NCI-H2107 treated with DMSO at 0.1 percent for 48 hours (cell line): ENCODE results near the gene WHRN.

Experiments
- DNase-seq: peaks from one replicate; lab custom pipeline; 2025; ENCODE audit not compliant: unreplicated experiment; lab: John Stamatoyannopoulos, UW

Gene WHRN

DNA sequence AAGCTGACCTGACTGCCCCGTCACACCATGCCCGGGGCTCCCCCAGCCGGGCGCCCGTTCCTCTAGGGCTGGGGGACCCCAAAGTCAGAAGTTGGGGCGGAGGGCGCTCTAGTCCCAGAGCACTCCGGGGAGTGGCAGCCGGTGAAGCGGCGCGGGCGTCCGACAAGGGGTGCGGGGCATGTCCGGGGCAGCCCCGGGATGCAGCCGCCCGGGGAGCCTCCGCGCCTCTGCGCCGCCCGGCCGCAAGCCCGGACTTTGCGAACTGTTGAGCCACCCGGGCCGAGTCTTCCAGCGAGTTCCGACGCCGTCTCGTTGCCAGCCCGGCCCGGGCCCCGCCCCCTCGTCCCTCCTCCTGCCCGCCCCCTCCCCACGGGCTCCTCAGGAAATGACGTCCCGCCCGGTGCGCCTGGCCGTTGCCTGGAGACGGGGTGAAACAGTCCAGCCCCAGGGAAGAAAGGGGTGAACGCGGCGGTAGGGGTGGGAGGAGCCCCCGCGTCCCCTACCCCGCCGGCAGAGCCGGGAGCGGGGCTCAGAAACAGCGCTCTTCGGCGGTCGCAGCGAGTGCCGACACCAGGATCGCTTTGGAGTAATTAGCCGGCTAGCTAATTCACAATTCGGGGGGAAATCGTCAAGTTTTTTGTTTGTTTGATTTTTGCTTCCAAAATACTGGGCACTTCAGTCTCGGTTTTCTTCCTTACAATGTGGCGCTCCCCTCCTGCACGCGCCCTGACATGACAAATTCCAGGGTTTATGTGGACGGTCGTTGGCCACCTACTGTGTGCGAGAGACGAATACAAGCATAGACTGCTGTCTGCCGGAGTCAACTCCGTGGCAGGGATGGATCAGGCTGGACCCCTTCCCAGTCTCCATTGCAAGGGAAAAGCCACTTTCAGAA is at the start of gene WHRN:
Gene WHRN (minus strand): TSS at position 287 of the 895 bp plus-strand sequence. CDS start 672 bp downstream, outside the sequence.
- DNase-seq, result peak; percentile 29

DNA sequence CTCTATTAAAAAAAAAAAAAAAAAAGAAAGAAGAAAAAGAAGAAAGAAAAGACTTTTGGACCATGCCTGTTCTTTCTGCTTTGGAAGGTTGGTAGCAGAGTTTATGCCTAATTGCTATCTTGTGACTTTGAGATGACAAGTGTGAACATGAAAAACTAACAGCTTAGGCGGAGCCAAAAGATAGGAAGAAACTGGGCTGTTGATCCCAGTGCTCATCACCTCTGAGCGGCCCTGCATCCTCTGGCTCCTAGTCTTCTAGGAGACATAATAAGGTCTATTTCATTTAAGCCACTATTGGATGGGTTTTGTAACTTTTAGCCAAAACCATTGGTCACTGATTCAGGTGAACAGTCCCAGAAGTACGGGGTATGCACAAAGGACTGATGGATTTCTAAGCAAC is 47.9 kb upstream of the WHRN start:
- no peak for DNase-seq

- DNase-seq, result no peak
These were observed 47.4 kb upstream of the WHRN start for GRCh38 chr9:114552706-114553105.

GRCh38 chr9:114551750-114552685 is 46.7 kb upstream of the WHRN start:
- no peak for DNase-seq

DNA sequence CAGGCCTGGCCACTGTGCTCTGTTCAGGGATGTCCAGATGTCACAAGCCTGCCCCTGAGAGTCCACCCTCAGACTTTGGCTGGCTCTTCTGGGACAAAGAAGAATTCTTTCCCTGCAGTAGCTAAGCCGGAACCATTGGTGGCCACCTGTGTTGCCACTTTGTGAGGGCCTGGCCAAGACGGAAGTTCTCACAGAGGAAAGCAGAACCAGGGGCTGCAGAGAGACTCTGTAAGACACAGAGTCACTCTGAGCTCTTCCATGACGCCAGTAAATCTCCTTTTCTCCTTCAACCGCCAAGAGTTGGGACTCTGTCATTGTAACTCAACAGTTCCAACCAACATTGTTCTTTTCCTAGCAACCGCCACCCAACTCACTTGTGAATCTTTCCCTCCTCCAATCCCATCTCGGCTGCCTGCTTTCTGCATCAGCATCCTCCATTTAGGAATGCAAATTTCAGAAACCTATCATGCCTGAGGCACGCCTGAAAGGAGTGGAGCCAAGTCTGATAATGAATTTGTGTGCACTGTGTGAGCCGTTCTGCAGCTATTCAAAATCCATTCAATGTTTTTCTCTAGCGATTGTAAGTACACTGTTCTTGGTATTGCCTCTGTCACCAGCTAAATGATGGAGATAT is 44.5 kb upstream of the WHRN start:
- DNase-seq, result no peak

- DNase-seq, result no peak
These were observed 41.6 kb upstream of the WHRN start for GRCh38 chr9:114546851-114547250.

GRCh38 chr9:114545055-114545454 is 39.8 kb upstream of the WHRN start:
- no peak for DNase-seq

DNA sequence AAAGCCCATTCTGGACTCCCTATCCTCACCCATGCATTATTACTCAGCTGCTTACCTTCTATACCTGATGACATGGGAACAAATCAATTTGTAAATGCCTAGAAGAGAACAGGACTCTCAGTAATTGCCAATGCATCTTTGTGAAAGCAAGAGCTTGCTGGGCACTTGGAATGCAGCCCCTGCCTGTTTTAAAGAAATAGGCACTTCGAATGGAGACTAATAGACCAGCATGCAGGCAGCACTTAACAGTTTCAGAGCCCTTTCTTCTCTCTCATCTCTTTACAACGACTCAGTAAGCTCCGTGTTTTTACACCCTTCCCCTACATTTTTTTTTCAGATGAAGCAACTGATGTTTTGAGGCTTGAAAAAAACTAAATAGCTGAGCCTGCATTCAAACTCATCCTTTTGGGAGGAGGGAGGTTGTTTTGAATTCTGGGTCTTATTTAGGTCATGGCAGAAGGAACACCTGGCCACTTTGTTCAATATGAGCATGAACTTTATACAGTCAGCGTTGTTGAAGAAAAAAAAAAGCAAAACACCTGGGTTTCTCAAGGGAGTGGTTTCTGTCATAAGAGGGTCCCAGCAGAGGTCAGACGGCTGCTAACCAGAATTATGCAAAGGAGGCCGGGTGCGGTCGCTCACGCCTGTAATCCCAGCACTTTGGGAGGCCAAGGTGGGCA is 34.6 kb upstream of the WHRN start:
- DNase-seq, result no peak

DNA sequence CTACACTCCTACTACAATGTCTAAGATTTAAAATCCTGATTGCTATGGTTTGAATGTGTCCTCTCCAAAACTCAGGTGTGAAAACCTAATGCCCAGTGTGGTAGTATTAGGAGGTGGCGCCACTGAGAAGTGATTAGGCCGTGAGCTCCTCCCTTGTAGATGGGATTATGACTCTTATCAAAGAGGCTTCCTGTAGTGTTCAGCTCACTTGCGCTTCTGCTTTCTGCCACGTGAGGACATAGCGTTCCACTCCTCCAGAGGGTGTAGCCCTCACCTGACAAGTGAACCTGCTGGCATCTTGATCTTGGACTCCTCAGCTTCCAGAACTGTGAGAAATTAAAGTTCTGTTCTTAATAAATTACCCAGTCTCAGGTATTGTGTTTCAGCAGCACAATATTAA is 33.0 kb upstream of the WHRN start:
- DNase-seq, result no peak

DNA sequence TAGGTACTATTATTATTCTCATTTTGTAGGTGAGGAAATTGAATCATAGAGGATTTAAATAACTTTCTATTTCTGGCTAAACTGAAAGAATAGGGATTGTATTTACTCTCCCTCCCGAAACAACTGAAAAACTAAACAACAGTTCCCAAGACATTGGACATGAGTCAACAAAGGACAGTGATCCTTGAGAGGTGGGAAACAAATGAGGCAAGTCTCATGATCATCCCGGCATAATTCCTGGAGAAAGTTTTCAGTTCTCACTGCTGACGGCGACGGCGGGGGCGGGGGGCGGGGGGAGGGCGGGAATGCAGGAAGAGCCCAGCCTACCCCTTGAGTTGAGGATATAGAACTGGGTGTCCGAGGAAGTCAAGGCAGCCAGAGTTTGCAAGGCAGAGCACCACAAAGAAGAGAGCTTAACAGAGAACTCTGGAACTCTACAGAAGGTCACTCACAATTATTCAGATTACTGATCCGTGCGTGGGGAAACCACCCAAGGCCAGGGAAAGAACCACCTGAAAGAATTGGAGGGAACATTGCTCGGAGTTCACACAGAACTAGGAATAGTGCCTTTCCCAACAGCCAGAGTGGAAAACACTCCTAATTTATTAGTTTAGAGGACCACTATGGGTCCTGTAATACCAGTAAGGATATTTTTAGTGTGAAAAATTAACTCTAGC is 27.4 kb upstream of the WHRN start:
- no peak for DNase-seq

DNA sequence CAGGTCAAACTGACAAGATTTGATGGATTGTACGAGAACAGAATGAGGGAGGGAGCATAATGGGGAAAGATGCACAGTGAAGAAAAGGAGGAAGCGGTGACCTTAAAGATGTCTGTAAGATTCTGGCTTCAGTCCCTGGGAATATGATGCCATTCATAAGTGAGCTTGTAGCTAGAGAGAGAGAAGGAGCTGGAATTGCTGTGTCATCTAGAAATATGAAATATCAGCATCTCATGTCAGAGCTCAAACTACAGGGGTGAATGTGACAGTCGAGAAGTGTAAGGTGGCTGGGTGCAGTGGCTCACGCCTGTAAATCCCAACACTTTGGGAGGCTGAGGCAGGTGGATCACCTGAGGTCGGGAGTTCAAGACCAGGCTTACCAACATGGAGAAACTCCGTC is 24.0 kb upstream of the WHRN start:
- DNase-seq, result no peak

DNA sequence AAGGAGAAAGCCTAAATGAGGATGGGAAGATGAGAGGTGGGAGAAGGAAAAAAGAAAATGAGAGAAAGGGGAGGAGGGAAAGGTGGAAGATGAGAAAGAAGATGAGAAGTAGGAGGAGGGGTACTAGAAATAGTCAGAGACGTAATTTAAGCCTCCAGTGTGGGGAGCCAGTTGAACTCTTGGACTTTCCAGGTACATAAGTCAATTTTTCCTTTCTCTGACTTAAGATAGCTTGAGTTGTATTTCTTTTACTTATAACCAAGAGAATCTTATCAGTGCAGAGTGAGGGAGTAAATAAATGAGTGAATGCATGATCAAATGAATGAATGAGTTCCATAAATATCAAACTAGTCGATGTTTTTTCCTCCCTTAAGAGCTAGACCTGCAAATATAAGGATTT is 21.5 kb upstream of the WHRN start:
- no peak for DNase-seq

- no peak for DNase-seq
These were observed 20.2 kb upstream of the WHRN start for GRCh38 chr9:114525513-114525912.

- no peak for DNase-seq
These were observed 19.0 kb upstream of the WHRN start for GRCh38 chr9:114524247-114524681.

GRCh38 chr9:114522847-114523246 is 17.6 kb upstream of the WHRN start:
- no peak for DNase-seq

GRCh38 chr9:114522286-114522685 is 17.0 kb upstream of the WHRN start:
- DNase-seq, result no peak

DNA sequence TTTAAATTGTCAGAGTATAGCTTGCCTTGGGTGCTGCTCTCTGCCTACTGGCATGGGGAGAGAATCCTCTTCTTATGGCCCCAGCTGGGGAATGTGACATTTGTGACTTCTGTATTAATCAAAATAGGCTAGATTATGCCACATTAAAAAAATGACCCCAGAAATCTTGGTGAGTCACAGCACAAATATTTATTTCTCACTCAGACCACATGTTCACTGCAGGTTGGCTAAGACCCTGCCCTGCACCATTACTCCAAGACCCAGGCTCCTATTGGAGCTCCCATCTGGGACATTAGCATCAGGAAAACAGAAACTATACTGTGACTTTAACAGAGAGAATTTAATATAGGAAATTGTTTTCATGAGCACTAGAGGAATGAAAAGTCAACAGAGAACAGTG is 16.6 kb upstream of the WHRN start:
- DNase-seq, result no peak

DNA sequence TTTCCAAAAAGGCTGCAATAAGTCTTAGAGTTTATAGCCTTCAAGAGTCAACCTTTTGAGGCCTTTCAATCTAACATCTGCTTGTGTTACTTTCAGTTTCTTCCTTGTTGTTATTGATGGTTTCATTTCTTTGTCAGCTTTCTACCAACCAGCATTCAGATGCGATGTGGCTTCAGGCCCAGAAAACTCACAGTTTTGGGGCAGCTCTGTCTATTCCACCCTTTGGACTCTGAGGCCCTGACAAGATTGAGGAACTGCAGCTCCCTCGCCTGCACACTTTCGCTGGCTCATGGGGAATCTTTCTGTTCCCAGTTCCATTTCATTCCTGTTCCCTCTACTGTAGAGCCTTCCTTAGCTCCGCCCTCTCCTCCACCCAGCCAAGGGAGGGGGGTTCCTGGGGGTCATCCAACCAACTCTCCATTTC is 13.3 kb upstream of the WHRN start:
- DNase-seq, result no peak

GRCh38 chr9:114518120-114518519 is 12.8 kb upstream of the WHRN start:
- no peak for DNase-seq

DNA sequence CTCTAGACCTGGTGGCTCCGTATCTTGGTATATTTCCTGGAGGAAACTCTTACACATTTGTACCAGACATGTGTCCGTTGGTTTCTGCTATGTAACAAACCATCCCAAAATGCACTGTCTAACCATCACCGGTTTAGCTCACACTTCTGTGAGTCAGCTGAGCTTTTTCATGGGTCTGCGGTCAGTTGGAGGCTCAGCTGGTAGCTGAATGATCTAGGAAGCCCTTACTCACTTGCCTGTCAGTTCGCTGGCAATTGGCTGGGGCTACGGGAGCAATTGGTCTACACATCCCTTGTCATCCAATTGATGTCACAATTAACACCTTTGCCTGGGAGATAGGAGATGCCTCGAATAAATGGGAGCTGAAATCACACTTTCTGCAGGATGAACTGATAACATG is 11.6 kb upstream of the WHRN start:
- DNase-seq, result no peak
